DOHH2 (cell line): ENCODE measurements around the gene INF2.

Experiments
- H3F3A ChIP-seq: fragments of 200-600 bp; sonication (generic), shearing (Covaris generic); 2 replicates; pipeline ENCODE4 v1.6.0; 2016; ENCODE audit warnings: antibody characterized with exemption, mild to moderate bottlenecking; ENCODE audit not compliant: control insufficient read depth, insufficient read depth
- H3K27ac ChIP-seq: fragments of 200-600 bp; sonication (generic); 2 replicates; pipeline ENCODE4 v1.5.1; 2014; ENCODE audit warnings: low read depth, mild to moderate bottlenecking, low read length, moderate library complexity
- H3K27me3 ChIP-seq: fragments of 200-600 bp; sonication (generic); 2 replicates; pipeline ENCODE4 v1.6.1; 2014; ENCODE audit warnings: mild to moderate bottlenecking, low read length, mixed read lengths; ENCODE audit not compliant: control insufficient read depth
- H3K36me3 ChIP-seq: fragments of 200-600 bp; sonication (generic); 2 replicates; pipeline ENCODE4 v1.6.1; 2014; ENCODE audit warnings: mild to moderate bottlenecking, low read length, moderate library complexity, mixed read lengths; ENCODE audit not compliant: control insufficient read depth
- H3K4me1 ChIP-seq: fragments of 200-600 bp; sonication (generic); 2 replicates; pipeline ENCODE4 v1.6.1; 2014; ENCODE audit warnings: mild to moderate bottlenecking, low read length, mixed read lengths; ENCODE audit not compliant: control insufficient read depth
- H3K4me2 ChIP-seq: fragments of 200-600 bp; sonication (generic); 2 replicates; pipeline ENCODE4 v1.6.0; 2014; ENCODE audit warnings: mild to moderate bottlenecking, low read length, moderate library complexity
- H3K4me3 ChIP-seq: fragments of 200-600 bp; sonication (generic); 2 replicates; pipeline ENCODE4 v1.5.1; 2014; ENCODE audit warnings: mild to moderate bottlenecking, low read length, mixed read lengths
- H3K79me2 ChIP-seq: fragments of 200-600 bp; sonication (generic); 2 replicates; pipeline ENCODE4 v1.6.1; 2014; ENCODE audit warnings: mild to moderate bottlenecking, low read length, mixed read lengths; ENCODE audit not compliant: control insufficient read depth
- H3K9me2 ChIP-seq: fragments of 200-600 bp; sonication (generic); replicated peaks from 2 replicates; pipeline ENCODE4 v1.6.1; 2014; ENCODE audit warnings: mild to moderate bottlenecking, low read length, mixed read lengths; ENCODE audit not compliant: control insufficient read depth
- H3K9me3 ChIP-seq: fragments of 200-600 bp; sonication (generic); 2 replicates; pipeline ENCODE4 v1.6.1; 2014; ENCODE audit warnings: antibody characterized with exemption, low read length, mixed read lengths; ENCODE audit not compliant: control insufficient read depth, insufficient read depth
- H4K20me1 ChIP-seq: fragments of 200-600 bp; sonication (generic); 2 replicates; pipeline ENCODE4 v1.6.0; 2014; ENCODE audit warnings: low read depth, mild to moderate bottlenecking, antibody characterized with exemption, low read length, moderate library complexity; ENCODE audit not compliant: control insufficient read depth, insufficient read depth
- CTCF ChIP-seq: fragments of 200-600 bp; sonication (generic); IDR thresholded peaks from one replicate; pipeline ENCODE4 v1.5.1; 2014; ENCODE audit warnings: antibody characterized with exemption, mild to moderate bottlenecking, low read depth, low read length; ENCODE audit not compliant: poor library complexity, severe bottlenecking
- EZH2phosphoT487 ChIP-seq: fragments of 200-600 bp; sonication (generic); IDR thresholded peaks from 2 replicates; pipeline ENCODE4 v1.6.1; 2017; ENCODE audit warnings: borderline replicate concordance, mild to moderate bottlenecking, antibody characterized with exemption, low read length, moderate library complexity, mixed read lengths

INF2 gene

GRCh38 chr14:104685998-104686610, 3.3 kb upstream of the INF2 start:
- Histone ChIP-seq H3K4me3 (no peak overlapping the region), H4K20me1 (0 out of 2 replicates have a peak, but pooled peaks cover 6% of the 10 kb centered on the region), H3K9me2 (no peaks in the 10 kb centered on the region), H3K4me1 (peaks cover 63% of the 10 kb centered on the region), H3K27me3 (no peaks in the 10 kb centered on the region), H3K27ac (no peak overlapping the region), H3K9me3 (no peaks in the 10 kb centered on the region), H3F3A (peaks cover 6% of the 10 kb centered on the region), H3K79me2 (peaks cover 15% of the 10 kb centered on the region), H3K4me2 (no peak overlapping the region), H3K36me3 (peaks cover 6% of the 10 kb centered on the region)
- TF ChIP-seq EZH2phosphoT487 (no peak), CTCF (no peak)

- Histone ChIP-seq H3K4me3 (no peak overlapping the region), H3K9me3 (no peaks in the 10 kb centered on the region), H3K4me1 (peaks cover 61% of the 10 kb centered on the region), H3K4me2 (peak overlapping the region; percentile 20; the same call in 1 of the 2 replicates), H3K9me2 (no peaks in the 10 kb centered on the region), H3K27ac (no peak overlapping the region), H3K79me2 (peaks cover 23% of the 10 kb centered on the region), H3F3A (peaks cover 6% of the 10 kb centered on the region), H3K36me3 (peaks cover 12% of the 10 kb centered on the region), H4K20me1 (0 out of 2 replicates have a peak, but pooled peaks cover 6% of the 10 kb centered on the region), H3K27me3 (no peaks in the 10 kb centered on the region)
- no peak for TF ChIP-seq EZH2phosphoT487
- no peak for TF ChIP-seq CTCF
These were observed 2.5 kb upstream of the INF2 start for GRCh38 chr14:104686624-104687517.

GRCh38 chr14:104687601-104688504, 1.6 kb upstream of the INF2 start:
- Histone ChIP-seq H3K27me3 (no peaks in the 10 kb centered on the region), H3K27ac (no peak overlapping the region), H3K36me3 (peaks cover 16% of the 10 kb centered on the region), H3K79me2 (peaks cover 32% of the 10 kb centered on the region), H3K9me3 (no peaks in the 10 kb centered on the region), H3K4me1 (peaks cover 61% of the 10 kb centered on the region), H3K4me2 (peak overlapping the region; percentile 20; the same call in 1 of the 2 replicates), H4K20me1 (0 out of 2 replicates have a peak, but pooled peaks cover 6% of the 10 kb centered on the region), H3K4me3 (no peak overlapping the region), H3F3A (peaks cover 6% of the 10 kb centered on the region), H3K9me2 (no peaks in the 10 kb centered on the region)
- TF ChIP-seq CTCF, result no peak
- TF ChIP-seq EZH2phosphoT487, result no peak
